Upper lobe of right lung (tissue), 1 donor: Measurements from ENCODE around the gene CPD. TPM values are rescaled to one million over a fixed set of nuclear protein-coding genes. Genes with fewer than 3 reads are reported as not detected.
A peak's percentile ranks its signal among the peaks of the same experiment; 100 is the strongest.

Experiments
- ATAC-seq: fragments of 200-7000 bp; cut with Tn5 transposase; one replicate; pipeline ENCODE4 v1.9.1; 2020; ENCODE audit warnings: mild to moderate bottlenecking, moderate library complexity
- DNase-seq: peaks from one replicate; pipeline ENCODE4 v3.0.0-alpha.2; 2020
- H3K27ac ChIP-seq: fragments of 200-600 bp; one replicate; pipeline ENCODE4 v1.8.0; 2022
- H3K27me3 ChIP-seq: fragments of 200-600 bp; one replicate; pipeline ENCODE4 v1.8.0; 2022; ENCODE audit warnings: mild to moderate bottlenecking
- H3K36me3 ChIP-seq: fragments of 200-600 bp; one replicate; pipeline ENCODE4 v1.8.0; 2022
- H3K4me1 ChIP-seq: fragments of 200-600 bp; one replicate; pipeline ENCODE4 v1.8.0; 2022
- H3K4me3 ChIP-seq: fragments of 200-600 bp; one replicate; pipeline ENCODE4 v1.8.0; 2022; ENCODE audit warnings: mild to moderate bottlenecking
- H3K9me3 ChIP-seq: fragments of 200-600 bp; one replicate; pipeline ENCODE4 v1.8.0; 2022
- intact Hi-C: fragments of 100-400 bp; cut with DNase I; formaldehyde crosslinking; loops from one replicate; pipeline ENCODE4 v1.11.0; 2022
- total RNA-seq: library from RNA; stranded (reverse); fragmentation: NEBNext Ultra II Directional; extraction: Animal tissue kit (Norgen Biotek cat#: 25700); gene quantifications from one replicate; pipeline ENCODE4 v1.2.1, GENCODE V29; 2021
- TF ChIP-seq, protein P1 (sequence below): fragments of 200-600 bp; IDR thresholded peaks from one replicate; pipeline ENCODE4 v1.8.0; 2022; ENCODE audit warnings: antibody characterized with exemption
- donor health status: DM: no; HTN: yes; CAD: no; lungs with severe emphysema.

The CPD gene
- total RNA-seq, 1 donor from 2014 or later: 75.3 TPM

GRCh38 chr17:30344283-30345088 lies 34.2 kb upstream of the CPD start:
- TF ChIP-seq, protein P1, sequence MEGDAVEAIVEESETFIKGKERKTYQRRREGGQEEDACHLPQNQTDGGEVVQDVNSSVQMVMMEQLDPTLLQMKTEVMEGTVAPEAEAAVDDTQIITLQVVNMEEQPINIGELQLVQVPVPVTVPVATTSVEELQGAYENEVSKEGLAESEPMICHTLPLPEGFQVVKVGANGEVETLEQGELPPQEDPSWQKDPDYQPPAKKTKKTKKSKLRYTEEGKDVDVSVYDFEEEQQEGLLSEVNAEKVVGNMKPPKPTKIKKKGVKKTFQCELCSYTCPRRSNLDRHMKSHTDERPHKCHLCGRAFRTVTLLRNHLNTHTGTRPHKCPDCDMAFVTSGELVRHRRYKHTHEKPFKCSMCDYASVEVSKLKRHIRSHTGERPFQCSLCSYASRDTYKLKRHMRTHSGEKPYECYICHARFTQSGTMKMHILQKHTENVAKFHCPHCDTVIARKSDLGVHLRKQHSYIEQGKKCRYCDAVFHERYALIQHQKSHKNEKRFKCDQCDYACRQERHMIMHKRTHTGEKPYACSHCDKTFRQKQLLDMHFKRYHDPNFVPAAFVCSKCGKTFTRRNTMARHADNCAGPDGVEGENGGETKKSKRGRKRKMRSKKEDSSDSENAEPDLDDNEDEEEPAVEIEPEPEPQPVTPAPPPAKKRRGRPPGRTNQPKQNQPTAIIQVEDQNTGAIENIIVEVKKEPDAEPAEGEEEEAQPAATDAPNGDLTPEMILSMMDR: no peak
- intact Hi-C loops: no loop called here
- H3K4me1 ChIP-seq: peaks cover 43% of the 10 kb centered on the region
- ATAC-seq (peak; percentile 87), DNase-seq (peak; percentile 72)
- H3K9me3 ChIP-seq: no peaks in the 10 kb centered on the region
- H3K27ac ChIP-seq: peak overlapping the region; percentile 75
- H3K36me3 ChIP-seq: no peaks in the 10 kb centered on the region
- no peaks in the 10 kb centered on the region for H3K27me3 ChIP-seq
- no peak overlapping the region for H3K4me3 ChIP-seq

DNA sequence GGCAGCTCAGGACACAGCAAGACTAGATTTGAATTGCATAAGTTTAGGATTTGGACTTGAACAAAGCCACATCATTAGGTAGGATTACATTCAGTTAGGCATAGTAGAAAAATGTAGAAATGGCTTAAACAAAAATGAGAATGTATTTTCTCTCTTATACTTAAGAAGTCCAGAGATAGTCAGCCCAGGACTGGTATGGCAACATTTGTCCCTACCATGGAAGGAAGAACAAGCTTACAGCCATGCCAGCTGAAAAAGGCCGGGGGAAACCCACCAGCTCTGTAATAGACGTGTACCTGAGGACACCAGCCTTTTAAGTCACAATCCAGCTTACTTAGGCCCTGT lies 33.7 kb upstream of the CPD start:
- H3K4me3 ChIP-seq: no peak overlapping the region
- H3K9me3 ChIP-seq: no peaks in the 10 kb centered on the region
- intact Hi-C loops: no loop called here
- TF ChIP-seq, protein P1: no peak
- DNase-seq (no peak), ATAC-seq (no peak)
- H3K36me3 ChIP-seq: no peaks in the 10 kb centered on the region
- H3K4me1 ChIP-seq: peaks cover 40% of the 10 kb centered on the region
- peak overlapping the region; percentile 75 for H3K27ac ChIP-seq
- H3K27me3 ChIP-seq: no peaks in the 10 kb centered on the region

GRCh38 chr17:30345527-30346075 lies 33.1 kb upstream of the CPD start:
- intact Hi-C loops: no loop called here
- no peaks in the 10 kb centered on the region for H3K9me3 ChIP-seq
- H3K27me3 ChIP-seq: no peaks in the 10 kb centered on the region
- no peaks in the 10 kb centered on the region for H3K36me3 ChIP-seq
- ATAC-seq: peak; percentile 44
- H3K27ac ChIP-seq: peak overlapping the region; percentile 75
- no peak overlapping the region for H3K4me3 ChIP-seq
- TF ChIP-seq, protein P1: no peak
- H3K4me1 ChIP-seq: peaks cover 35% of the 10 kb centered on the region
- DNase-seq: no peak

GRCh38 chr17:30346221-30346795 lies 32.4 kb upstream of the CPD start:
- ATAC-seq: no peak
- TF ChIP-seq, protein P1: no peak
- no peak overlapping the region for H3K27ac ChIP-seq

DNA sequence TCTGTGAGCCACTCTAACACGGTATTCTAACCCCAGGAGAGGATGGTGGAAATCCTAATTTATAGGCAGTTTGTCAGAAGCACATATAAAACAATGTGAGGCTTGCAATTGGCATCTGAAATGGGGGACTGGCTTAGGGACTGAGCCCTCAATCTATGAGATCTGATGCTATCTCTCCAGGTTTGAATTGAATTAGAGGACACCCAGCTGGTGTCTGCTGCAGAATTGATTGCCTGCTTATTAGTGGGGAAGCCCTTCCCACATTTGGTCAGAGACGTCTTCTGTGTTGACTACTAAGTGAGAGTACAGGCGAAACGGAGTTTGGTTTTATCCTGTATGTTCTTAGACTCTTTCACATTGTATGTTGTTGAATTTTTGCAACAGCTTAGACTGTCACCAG lies 31.2 kb upstream of the CPD start:
- DNase-seq (no peak), ATAC-seq (no peak)
- Histone ChIP-seq H3K36me3 (no peaks in the 10 kb centered on the region), H3K27ac (no peak overlapping the region), H3K27me3 (no peaks in the 10 kb centered on the region), H3K4me1 (peaks cover 25% of the 10 kb centered on the region), H3K4me3 (no peak overlapping the region), H3K9me3 (no peaks in the 10 kb centered on the region)
- intact Hi-C loops: no loop called here
- TF ChIP-seq, protein P1: no peak

More at GRCh38 chr17:30346221-30346795, 32.4 kb upstream of the CPD start:
- Histone ChIP-seq H3K4me3 (no peak overlapping the region), H3K4me1 (peaks cover 28% of the 10 kb centered on the region), H3K36me3 (no peaks in the 10 kb centered on the region), H3K27me3 (no peaks in the 10 kb centered on the region), H3K9me3 (no peaks in the 10 kb centered on the region)
- intact Hi-C loops: no loop called here
- DNase-seq: no peak
